Stimulated activated CD4-positive, alpha-beta T cell treated with anti-CD3 and anti-CD28 coated beads, Interleukin-12 subunit alpha, Interleukin-12 subunit beta, amount 100 ng/mL, for 4 hours (primary cell): ENCODE measurements around the gene PIK3AP1.

Experiments used
- DNase-seq: peaks from one replicate; pipeline ENCODE4 v3.0.0-alpha.2; 2020

The PIK3AP1 gene

GRCh38 chr10:96641396-96642295 is 78.7 kb downstream of the PIK3AP1 start:
- no peak for DNase-seq

DNA sequence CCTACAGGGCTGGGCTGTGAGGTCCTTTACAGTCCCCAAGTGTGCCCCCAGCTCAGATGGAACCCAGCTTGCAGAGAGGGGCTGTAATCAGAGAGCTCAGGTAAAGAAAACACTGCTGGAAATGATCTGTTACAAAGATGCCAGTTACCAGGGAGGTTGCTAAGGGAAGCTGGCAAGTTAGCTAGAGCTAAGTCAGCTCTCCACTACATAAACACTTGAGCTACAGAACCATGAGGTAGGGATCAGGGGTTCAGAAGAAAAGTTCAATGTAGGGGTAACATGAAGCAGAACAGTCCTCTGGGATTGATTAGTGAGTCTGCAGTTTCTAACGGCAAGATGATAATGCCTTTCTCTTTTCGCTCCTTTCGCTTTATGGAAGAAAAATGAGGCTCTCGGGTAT is 80.4 kb downstream of the PIK3AP1 start:
- DNase-seq = no peak

- DNase-seq = no peak
These were observed 81.6 kb downstream of the PIK3AP1 start for GRCh38 chr10:96638696-96639095.

- DNase-seq = no peak
These were observed 82.2 kb downstream of the PIK3AP1 start for GRCh38 chr10:96638120-96638519.

GRCh38 chr10:96637709-96638108 is 82.6 kb downstream of the PIK3AP1 start:
- DNase-seq = no peak

GRCh38 chr10:96636551-96636950 is 83.8 kb downstream of the PIK3AP1 start:
- DNase-seq = no peak

DNA sequence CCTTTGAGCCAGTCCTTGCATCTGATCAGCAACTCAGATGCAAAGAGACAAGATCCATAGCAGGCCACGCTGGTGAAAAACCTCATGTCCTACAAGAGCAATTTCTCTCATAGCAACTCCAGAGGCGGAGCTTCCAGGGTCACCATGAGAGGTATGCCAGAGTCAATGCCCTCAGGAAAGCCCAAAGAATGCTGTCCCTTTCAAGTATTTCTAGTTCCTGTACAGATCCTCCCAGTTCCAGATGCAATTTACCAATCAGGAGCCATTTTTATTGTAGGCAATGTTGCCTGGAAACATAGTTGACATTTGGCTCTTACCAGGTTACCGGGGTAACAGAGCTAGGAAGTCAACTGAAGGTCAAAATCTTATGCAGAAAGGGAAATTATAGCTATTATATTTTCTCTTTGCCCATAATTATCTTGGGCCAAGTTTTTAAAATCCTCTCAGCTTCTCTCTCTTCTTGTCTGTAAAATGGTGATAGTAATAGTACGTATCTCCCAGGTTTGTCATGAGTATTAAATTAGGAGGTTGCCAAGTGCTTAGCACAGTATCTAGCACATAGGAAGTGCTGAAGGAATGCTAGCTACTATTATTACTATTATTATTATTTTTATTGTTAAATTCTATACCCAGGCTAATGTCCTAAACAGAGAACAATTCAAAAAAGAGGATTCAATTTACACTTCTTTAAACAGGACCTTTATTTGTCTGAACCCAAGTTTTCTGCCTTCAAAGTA is 87.2 kb downstream of the PIK3AP1 start:
- no peak for DNase-seq

DNA sequence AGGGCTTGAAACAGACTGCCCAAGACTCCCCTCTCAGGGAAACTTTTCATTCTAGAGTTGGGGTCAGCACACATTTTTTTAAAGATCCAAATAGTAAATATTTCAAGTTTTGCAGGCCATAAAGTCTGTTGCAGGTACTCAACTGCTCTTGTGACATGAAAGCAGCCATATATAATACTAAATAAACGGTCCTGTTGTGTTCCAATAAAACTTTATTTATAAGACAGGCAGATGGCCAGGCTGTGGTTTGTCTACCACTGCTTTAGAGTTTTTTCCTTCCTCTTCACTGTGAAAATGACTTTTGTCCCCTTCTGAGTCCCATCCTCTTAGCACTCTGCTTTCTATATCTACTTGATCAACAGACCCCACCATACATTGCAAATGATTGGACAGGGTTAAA is 93.0 kb downstream of the PIK3AP1 start:
- DNase-seq = no peak

GRCh38 chr10:96626795-96627194 is 93.5 kb downstream of the PIK3AP1 start:
- DNase-seq = no peak

GRCh38 chr10:96625173-96625572 is 95.1 kb downstream of the PIK3AP1 start:
- no peak for DNase-seq

- DNase-seq = no peak
These were observed 98.1 kb downstream of the PIK3AP1 start for GRCh38 chr10:96622013-96622787.

- no peak for DNase-seq
These were observed 100.2 kb downstream of the PIK3AP1 start for GRCh38 chr10:96619796-96620773.

GRCh38 chr10:96619120-96619519 is 101.2 kb downstream of the PIK3AP1 start:
- no peak for DNase-seq

- DNase-seq = no peak
These were observed 101.7 kb downstream of the PIK3AP1 start for GRCh38 chr10:96618653-96619052.

DNA sequence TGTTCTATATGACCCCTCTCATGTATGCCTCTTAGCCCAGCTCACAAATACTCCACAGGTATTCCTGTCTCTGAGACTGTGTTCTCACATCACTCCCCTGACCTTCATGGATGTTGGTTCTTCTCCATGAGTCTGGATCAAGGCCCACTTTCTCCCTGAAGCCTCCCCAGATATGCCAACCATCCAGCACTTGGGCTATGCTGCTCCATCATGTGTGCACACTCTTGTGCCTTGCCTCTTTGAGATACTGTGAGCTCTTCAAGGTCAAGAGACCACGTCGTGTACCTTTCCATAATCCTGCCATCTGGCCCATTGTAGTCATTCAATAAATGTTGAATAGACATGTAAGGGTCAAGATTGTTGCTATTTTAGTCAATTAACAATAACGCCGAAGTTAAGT is 103.4 kb downstream of the PIK3AP1 start:
- no peak for DNase-seq

DNA sequence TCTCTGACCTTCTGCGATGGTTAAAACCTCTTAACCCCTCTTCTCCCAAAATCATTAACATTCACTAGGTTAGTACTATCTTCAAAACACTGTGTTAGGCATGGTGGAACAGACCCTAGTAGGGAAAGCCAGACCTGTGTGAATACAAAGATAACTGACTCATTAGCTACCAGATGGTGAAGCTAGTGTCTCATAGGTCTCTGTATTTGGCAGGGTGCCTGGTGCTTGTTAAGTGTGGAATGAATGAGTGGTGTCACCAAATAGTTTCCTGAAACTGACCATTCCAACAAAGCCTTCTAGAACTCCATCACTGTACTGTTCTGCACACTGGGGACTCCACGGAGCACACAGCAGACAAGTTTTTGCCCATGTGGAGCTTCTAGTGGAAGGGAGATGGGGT is 105.8 kb downstream of the PIK3AP1 start:
- DNase-seq = no peak

- DNase-seq = no peak
These were observed 106.7 kb downstream of the PIK3AP1 start for GRCh38 chr10:96613576-96613975.

- DNase-seq = no peak
These were observed 108.1 kb downstream of the PIK3AP1 start for GRCh38 chr10:96612055-96612830.

- no peak for DNase-seq
These were observed 109.5 kb downstream of the PIK3AP1 start for GRCh38 chr10:96610817-96611216.

- no peak for DNase-seq
These were observed 110.8 kb downstream of the PIK3AP1 start for GRCh38 chr10:96609510-96609909.

GRCh38 chr10:96608805-96609204 is 111.5 kb downstream of the PIK3AP1 start:
- no peak for DNase-seq
